Common myeloid progenitor, CD34-positive (primary cell): ENCODE results near the gene DGKQ.
A peak's percentile ranks its signal among the peaks of the same experiment; 100 is the strongest.

Experiments
- CTCF ChIA-PET: fragments of 350-600 bp; sonication (Branson Sonifier 250); formaldehyde crosslinking; loops from one replicate; lab custom pipeline; 2021; ENCODE audit warnings: antibody characterized with exemption; lab: Charles Lee
- POLR2A ChIA-PET: fragments of 350-600 bp; sonication (Branson Sonifier 250); formaldehyde crosslinking; loops from one replicate; lab custom pipeline; 2021; ENCODE audit warnings: antibody characterized with exemption; lab: Charles Lee
- DNase-seq, 3 donors: peaks; one replicate each; pipeline versions ENCODE4 v3.0.0 to v3.0.0-alpha.2; 2013
- H3K27ac ChIP-seq, 2 experiments: 1 replicate in 1 of 2; 2 replicates in 1 of 2; pipeline ENCODE4 v1.7.0; 2013; ENCODE audit warnings: inconsistent platforms in 2 of 2, low read length in 2 of 2, mild to moderate bottlenecking in 2 of 2, low read depth in 1 of 2, moderate library complexity in 1 of 2; ENCODE audit not compliant: severe bottlenecking in 2 of 2, insufficient read depth in 1 of 2, poor library complexity in 1 of 2
- H3K27me3 ChIP-seq, 5 experiments: replicated peaks in 2 of 5; 1 replicate in 3 of 5; 2 replicates in 2 of 5; pipeline versions ENCODE4 v1.6.1 to v1.7.0; 2013; ENCODE audit warnings: low read length in 4 of 5, mild to moderate bottlenecking in 2 of 5, moderate library complexity in 2 of 5, inconsistent platforms in 1 of 5; ENCODE audit not compliant: insufficient read depth in 5 of 5, control insufficient read depth in 4 of 5
- H3K36me3 ChIP-seq, 4 experiments: 1 replicate in 2 of 4; 2 replicates in 2 of 4; pipeline versions ENCODE4 v1.6.1 to v1.7.0; 2013; ENCODE audit warnings: low read length in 3 of 4, control low read depth in 1 of 4, mild to moderate bottlenecking in 1 of 4; ENCODE audit not compliant: control insufficient read depth in 4 of 4, insufficient read depth in 4 of 4
- H3K4me1 ChIP-seq, 4 experiments: 1 replicate in 3 of 4; 2 replicates in 1 of 4; pipeline versions ENCODE4 v1.6.1 to v1.7.1; 2013; ENCODE audit warnings: low read length in 3 of 4, mild to moderate bottlenecking in 3 of 4, control low read depth in 1 of 4, inconsistent platforms in 1 of 4, moderate library complexity in 1 of 4; ENCODE audit not compliant: control insufficient read depth in 4 of 4, insufficient read depth in 4 of 4; ENCODE audit errors: control extremely low read depth in 1 of 4
- H3K4me3 ChIP-seq, 7 experiments: 1 replicate in 4 of 7; 2 replicates in 3 of 7; pipeline versions ENCODE4 v1.5.1 to v1.7.0; 2013; ENCODE audit warnings: mild to moderate bottlenecking in 7 of 7, low read length in 6 of 7, moderate library complexity in 6 of 7, inconsistent platforms in 2 of 7, low read depth in 2 of 7, control low read depth in 1 of 7; ENCODE audit not compliant: insufficient read depth in 4 of 7, control insufficient read depth in 1 of 7; ENCODE audit errors: extremely low read depth in 1 of 7
- H3K9me3 ChIP-seq, 5 experiments: 1 replicate in 4 of 5; 2 replicates in 1 of 5; pipeline versions ENCODE4 v1.6.1 to v1.7.1; 2013; ENCODE audit warnings: low read length in 4 of 5, mild to moderate bottlenecking in 2 of 5, inconsistent platforms in 1 of 5, low read depth in 1 of 5, moderate library complexity in 1 of 5; ENCODE audit not compliant: control insufficient read depth in 4 of 5, insufficient read depth in 2 of 5; ENCODE audit errors: control extremely low read depth in 1 of 5
- WGBS: methylation state at CpG from one replicate; pipeline ENCODE4 v1.1.5; 2013; ENCODE audit not compliant: insufficient coverage; 5-methylcytosine and 5-hydroxymethylcytosine counted together

DGKQ gene

DNA sequence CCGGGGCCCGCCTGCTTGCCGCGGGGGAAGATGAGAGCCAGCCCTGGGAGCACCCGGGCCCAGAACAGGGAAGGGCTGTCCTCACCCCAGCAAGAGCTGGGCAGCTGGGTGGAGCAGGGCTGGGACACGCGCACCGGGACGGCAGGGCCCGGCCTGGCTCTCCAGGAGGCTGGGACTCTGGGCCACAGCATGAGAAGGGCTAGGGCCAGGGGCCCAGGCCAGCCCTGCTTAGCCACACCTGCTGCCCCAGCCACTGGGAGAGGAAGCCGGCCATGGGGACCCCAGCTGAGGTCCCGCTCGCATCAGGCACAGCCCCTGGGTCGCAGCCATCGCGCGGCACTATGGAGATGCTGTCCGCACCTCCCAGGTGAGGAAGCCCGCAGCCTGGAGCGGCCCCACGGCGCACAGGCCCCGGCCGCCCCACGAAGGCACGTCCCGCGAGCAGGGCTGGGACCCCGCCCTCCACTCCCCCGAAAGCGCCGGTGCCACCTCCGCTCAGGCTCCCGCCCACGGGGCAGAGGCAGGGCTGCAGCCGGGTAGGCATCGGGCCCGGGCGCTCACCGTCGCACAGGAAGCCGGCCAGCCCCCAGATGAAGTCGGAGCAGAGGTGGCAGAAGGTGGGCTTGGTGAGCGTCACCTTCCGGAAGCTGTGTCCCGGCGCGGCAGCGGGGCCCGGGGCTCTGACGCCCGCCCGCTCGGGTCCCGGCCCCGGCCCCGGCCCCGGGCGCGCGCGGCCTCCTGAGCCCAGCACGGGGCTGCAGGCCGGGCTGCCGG, 531 bp downstream of the DGKQ start:
- Histone ChIP-seq H3K36me3 (peaks cover 0 to 7% (median 0%) of the 10 kb centered on the region in 4 experiments), H3K27ac (no peak overlapping the region), H3K4me3 (peak overlapping the region; percentile 45 to 85 (median 72)), H3K4me1 (peaks cover 0 to 34% (median 30%) of the 10 kb centered on the region in 4 experiments), H3K9me3 (peaks cover 0 to 3% (median 0%) of the 10 kb centered on the region in 5 experiments), H3K27me3 (peaks cover 0 to 4% (median 0%) of the 10 kb centered on the region in 5 experiments)
- CTCF ChIA-PET: interaction anchor here (1.4 kb wide), 1 partner anchor 14 kb away, joined by 4 read pairs; the partner anchor contains the start of gene IDUA
- peak in 2 of 3 donors; percentile 45 to 57 for DNase-seq
- 1% methylated on average over 55 of the region's 65 CpGs for WGBS
- POLR2A ChIA-PET: no interaction called here

DNA sequence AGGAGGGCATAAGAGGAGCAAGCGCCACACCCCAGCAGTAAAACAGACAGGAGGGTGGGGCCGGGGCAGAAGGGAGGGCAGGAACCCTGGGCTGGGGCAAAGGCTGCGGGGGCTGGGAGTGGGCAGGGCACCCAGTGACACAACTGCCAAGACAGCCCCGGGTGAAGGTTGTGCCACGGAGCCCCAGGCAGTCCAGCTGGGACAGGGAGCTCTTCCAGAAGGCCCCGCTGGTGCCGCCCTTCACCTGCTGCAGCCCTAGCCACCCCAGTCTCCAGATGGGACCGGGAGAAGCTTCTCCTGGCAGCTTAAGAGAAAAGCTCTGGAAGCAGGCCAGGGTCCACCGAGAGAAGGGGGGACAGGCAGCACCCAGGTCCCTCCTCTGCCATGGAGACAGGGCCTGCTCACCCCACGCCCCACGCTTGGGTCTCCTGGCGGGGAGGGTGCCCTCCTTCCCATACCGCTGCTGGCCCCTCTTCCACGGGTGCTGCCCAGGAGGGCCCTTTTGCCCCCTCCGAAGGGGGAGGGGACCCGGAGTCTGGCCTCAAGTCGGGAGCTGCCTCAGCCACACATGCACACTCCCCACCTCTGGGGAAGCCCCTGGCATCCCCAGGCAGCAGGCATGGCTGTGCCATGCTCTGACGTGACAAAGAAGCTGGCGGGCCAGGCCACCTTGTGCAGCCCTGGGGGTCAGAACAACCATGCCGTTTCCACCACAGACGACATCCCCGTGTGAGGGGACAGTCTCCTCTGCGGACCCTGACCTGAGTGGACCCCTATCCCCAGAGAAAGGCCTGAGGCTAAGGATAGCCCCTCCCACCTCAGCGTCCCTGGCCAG, 1.5 kb downstream of the DGKQ start:
- ChIA-PET POLR2A (no interaction called here), CTCF (interaction anchor here (1.4 kb wide), 1 partner anchor 15 kb away, joined by 4 read pairs; the partner anchor contains the start of gene IDUA)
- Histone ChIP-seq H3K36me3 (peaks cover 0 to 7% (median 0%) of the 10 kb centered on the region in 4 experiments), H3K27ac (no peak overlapping the region), H3K4me3 (peak overlapping the region in 4 of 7 experiments; percentile 67 to 85 (median 75)), H3K4me1 (peaks cover 0 to 32% (median 25%) of the 10 kb centered on the region in 4 experiments), H3K9me3 (peaks cover 0 to 3% (median 0%) of the 10 kb centered on the region in 5 experiments), H3K27me3 (peaks cover 0 to 6% (median 0%) of the 10 kb centered on the region in 5 experiments)
- DNase-seq: no peak
- 84% methylated on average over 24 of the region's 24 CpGs for WGBS

DNA sequence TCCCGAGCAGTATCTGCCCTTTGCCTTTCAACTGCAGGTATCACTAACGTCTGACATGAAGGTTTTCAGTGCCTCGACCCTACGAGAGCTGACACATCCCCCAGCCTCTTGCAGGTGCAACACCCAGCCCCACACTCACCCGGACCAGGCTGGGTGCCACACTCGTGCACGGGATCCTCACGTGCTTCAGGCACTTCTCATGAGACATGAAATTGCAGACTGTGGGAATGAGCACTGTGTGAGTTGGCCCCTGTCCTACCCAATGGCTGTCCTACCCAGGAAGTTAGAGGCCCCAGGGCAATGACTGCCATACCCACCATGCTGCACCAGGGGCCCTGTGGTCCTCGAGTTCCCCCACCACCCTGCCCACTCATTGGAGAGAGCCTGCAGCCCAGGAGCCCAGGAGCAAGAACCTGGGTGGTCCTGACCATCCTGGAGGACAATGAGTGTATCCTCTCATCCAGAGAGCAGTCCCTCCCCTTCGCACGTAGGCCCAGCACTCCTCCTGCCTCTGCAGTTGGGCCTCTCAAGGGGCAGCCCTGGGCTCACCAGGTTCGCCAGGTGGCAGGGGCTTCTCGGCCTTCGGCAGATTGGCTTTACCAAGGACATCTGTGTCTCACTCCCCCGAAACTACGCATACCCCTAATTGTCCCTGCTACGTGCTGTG, 2.4 kb downstream of the DGKQ start:
- Histone ChIP-seq H3K36me3 (peaks cover 0 to 15% (median 4%) of the 10 kb centered on the region in 4 experiments), H3K4me1 (peaks cover 0 to 26% (median 20%) of the 10 kb centered on the region in 4 experiments), H3K27me3 (peaks cover 0 to 6% (median 0%) of the 10 kb centered on the region in 5 experiments), H3K27ac (no peak overlapping the region), H3K9me3 (peaks cover 0 to 3% (median 0%) of the 10 kb centered on the region in 5 experiments), H3K4me3 (no peak overlapping the region)
- DNase-seq: no peak
- CTCF ChIA-PET: no interaction called here
- POLR2A ChIA-PET: no interaction called here
- 95% methylated on average over 13 of the region's 17 CpGs for WGBS

DNA sequence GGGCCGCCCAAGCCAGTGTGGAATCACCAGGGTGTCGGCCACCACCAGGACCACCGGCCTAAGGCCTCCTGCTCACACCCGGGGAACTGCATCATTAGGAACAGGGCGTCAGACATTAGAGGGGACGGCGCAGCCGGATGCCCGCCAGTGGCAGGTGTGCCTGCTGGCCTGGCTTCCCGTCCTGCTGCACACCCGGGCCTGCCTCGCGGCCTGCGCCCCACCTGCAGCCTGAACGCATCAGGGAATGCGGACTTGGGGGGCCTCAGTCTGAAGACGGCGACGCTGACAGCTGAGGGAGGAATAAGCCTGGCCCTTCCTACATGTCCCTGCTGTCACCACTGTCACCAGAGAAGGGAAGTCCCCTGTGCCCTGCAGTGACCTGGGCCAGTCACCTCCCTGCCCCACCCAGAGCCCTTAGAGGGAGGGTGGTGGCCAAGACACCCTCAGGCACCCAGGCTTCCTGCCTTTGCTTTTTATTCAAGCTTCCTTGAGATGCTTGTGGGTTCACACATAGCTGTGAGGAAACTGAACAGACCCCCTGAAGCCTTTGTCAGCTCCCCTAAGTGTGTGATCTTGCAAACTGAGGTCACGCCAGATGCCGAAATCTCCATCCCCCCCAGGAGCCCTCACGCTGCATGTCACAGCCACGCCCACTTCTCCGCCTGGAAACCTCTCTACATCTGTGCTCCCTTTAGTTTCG, 3.2 kb downstream of the DGKQ start:
- peaks cover 0 to 26% (median 20%) of the 10 kb centered on the region in 4 experiments for H3K4me1 ChIP-seq
- H3K27ac ChIP-seq: no peak overlapping the region
- ChIA-PET CTCF (no interaction called here), POLR2A (no interaction called here)
- peaks cover 0 to 3% (median 0%) of the 10 kb centered on the region in 5 experiments for H3K9me3 ChIP-seq
- DNase-seq: no peak
- 97% methylated on average over 25 of the region's 25 CpGs for WGBS
- H3K36me3 ChIP-seq: peaks cover 0 to 18% (median 5%) of the 10 kb centered on the region in 4 experiments
- H3K4me3 ChIP-seq: no peak overlapping the region
- peaks cover 0 to 6% (median 0%) of the 10 kb centered on the region in 5 experiments for H3K27me3 ChIP-seq

DNA sequence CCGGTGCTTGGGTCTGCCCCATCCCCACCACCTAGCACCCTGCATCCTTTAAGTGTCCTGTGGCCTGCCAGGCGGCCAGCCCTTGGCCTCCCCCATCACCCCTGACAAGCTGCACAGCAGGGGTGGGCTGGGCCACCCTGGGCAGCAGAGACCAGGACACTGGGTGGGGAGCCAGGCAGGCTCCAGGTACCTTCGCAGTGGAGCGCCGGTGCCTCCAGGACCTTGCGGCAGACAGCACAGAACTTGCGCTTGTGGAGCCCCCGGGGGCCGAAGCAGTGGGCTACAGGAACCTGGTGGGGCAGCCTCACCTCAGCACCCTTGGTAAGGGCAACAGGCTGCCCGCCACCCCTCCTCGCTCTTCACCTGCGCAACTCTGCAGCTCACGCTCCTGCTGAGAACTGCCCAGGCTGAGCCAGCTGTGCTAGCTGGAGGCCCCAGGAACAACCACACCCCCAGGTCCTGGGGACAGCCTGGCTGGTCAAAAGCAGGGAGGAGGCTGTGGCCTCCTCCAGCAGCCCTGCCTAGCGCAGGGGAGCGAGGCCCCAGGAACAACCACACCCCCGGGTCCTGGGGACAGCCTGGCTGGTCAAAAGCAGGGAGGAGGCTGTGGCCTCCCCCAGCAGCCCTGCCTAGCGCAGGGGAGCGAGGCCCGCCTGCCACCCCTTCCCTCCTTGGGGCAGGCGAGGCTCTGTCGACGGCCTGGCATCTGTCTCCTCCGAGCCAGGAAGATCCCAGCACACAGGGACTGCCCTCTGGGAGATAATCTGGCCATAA, 4.6 kb downstream of the DGKQ start:
- Histone ChIP-seq H3K27me3 (peaks cover 0 to 6% (median 0%) of the 10 kb centered on the region in 5 experiments), H3K4me3 (no peak overlapping the region), H3K27ac (no peak overlapping the region), H3K36me3 (peaks cover 0 to 28% (median 5%) of the 10 kb centered on the region in 4 experiments), H3K9me3 (no peaks in the 10 kb centered on the region), H3K4me1 (peaks cover 0 to 22% (median 19%) of the 10 kb centered on the region in 4 experiments)
- DNase-seq: no peak
- 95% methylated on average over 22 of the region's 23 CpGs for WGBS
- ChIA-PET CTCF (interaction anchor here (2.4 kb wide), 1 partner anchor 18 kb away, joined by 7 read pairs; the partner anchor contains the start of gene IDUA), POLR2A (interaction anchor here (0.6 kb wide), 1 partner anchor 18 kb away, joined by 3 read pairs; no protein-coding TSS in a partner anchor)
